ENCODE measurements around the gene KIN.

- no peak for TF ChIP-seq POLR2A (IDR thresholded peaks at IDR 0.05; ENCODE audit: low read depth, low read length)
- TF ChIP-seq MAZ (IDR thresholded peaks at IDR 0.05; ENCODE audit: borderline replicate concordance, low read depth, low read length), result no peak
- TF ChIP-seq MAFK (IDR thresholded peaks at IDR 0.05; ENCODE audit: low read depth, low read length), result no peak
- TF ChIP-seq RCOR1 (IDR thresholded peaks at IDR 0.05; ENCODE audit: insufficient replicate concordance, low read length), result no peak
- TF ChIP-seq, protein P1, sequence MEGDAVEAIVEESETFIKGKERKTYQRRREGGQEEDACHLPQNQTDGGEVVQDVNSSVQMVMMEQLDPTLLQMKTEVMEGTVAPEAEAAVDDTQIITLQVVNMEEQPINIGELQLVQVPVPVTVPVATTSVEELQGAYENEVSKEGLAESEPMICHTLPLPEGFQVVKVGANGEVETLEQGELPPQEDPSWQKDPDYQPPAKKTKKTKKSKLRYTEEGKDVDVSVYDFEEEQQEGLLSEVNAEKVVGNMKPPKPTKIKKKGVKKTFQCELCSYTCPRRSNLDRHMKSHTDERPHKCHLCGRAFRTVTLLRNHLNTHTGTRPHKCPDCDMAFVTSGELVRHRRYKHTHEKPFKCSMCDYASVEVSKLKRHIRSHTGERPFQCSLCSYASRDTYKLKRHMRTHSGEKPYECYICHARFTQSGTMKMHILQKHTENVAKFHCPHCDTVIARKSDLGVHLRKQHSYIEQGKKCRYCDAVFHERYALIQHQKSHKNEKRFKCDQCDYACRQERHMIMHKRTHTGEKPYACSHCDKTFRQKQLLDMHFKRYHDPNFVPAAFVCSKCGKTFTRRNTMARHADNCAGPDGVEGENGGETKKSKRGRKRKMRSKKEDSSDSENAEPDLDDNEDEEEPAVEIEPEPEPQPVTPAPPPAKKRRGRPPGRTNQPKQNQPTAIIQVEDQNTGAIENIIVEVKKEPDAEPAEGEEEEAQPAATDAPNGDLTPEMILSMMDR (conservative IDR thresholded peaks at IDR 0.05; ENCODE audit: low read depth, low read length), result no peak
- no peak for TF ChIP-seq RAD21 (IDR thresholded peaks at IDR 0.05; ENCODE audit: low read length)
- TF ChIP-seq, protein P2, sequence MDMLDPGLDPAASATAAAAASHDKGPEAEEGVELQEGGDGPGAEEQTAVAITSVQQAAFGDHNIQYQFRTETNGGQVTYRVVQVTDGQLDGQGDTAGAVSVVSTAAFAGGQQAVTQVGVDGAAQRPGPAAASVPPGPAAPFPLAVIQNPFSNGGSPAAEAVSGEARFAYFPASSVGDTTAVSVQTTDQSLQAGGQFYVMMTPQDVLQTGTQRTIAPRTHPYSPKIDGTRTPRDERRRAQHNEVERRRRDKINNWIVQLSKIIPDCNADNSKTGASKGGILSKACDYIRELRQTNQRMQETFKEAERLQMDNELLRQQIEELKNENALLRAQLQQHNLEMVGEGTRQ (IDR thresholded peaks at IDR 0.05; ENCODE audit: low read depth, low read length), result no peak
- TF ChIP-seq, protein P3, sequence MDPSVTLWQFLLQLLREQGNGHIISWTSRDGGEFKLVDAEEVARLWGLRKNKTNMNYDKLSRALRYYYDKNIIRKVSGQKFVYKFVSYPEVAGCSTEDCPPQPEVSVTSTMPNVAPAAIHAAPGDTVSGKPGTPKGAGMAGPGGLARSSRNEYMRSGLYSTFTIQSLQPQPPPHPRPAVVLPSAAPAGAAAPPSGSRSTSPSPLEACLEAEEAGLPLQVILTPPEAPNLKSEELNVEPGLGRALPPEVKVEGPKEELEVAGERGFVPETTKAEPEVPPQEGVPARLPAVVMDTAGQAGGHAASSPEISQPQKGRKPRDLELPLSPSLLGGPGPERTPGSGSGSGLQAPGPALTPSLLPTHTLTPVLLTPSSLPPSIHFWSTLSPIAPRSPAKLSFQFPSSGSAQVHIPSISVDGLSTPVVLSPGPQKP (IDR thresholded peaks at IDR 0.05; ENCODE audit: borderline replicate concordance, low read depth, low read length), result no peak
- no peak for TF ChIP-seq RFX5 (IDR thresholded peaks at IDR 0.05; ENCODE audit: low read depth, low read length)
Observed at GRCh38 chr10:7702288-7702812, 85.4 kb downstream of the KIN start.

Data from IMR-90 (cell line).